MV-4-11 (cell line): ENCODE results near the gene PSME3IP1.
A peak's percentile ranks its signal among the peaks of the same experiment; 100 is the strongest.
"Not testable (repeated sequence)": the region's sequence is repeated elsewhere in the genome, so short reads cannot be mapped to it uniquely, and the experiment has no call there.

ENCODE experiments used
- DNase-seq: peaks from one replicate; lab custom pipeline; 2025; lab: John Stamatoyannopoulos, UW

Gene PSME3IP1, protein sequence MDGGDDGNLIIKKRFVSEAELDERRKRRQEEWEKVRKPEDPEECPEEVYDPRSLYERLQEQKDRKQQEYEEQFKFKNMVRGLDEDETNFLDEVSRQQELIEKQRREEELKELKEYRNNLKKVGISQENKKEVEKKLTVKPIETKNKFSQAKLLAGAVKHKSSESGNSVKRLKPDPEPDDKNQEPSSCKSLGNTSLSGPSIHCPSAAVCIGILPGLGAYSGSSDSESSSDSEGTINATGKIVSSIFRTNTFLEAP

DNA sequence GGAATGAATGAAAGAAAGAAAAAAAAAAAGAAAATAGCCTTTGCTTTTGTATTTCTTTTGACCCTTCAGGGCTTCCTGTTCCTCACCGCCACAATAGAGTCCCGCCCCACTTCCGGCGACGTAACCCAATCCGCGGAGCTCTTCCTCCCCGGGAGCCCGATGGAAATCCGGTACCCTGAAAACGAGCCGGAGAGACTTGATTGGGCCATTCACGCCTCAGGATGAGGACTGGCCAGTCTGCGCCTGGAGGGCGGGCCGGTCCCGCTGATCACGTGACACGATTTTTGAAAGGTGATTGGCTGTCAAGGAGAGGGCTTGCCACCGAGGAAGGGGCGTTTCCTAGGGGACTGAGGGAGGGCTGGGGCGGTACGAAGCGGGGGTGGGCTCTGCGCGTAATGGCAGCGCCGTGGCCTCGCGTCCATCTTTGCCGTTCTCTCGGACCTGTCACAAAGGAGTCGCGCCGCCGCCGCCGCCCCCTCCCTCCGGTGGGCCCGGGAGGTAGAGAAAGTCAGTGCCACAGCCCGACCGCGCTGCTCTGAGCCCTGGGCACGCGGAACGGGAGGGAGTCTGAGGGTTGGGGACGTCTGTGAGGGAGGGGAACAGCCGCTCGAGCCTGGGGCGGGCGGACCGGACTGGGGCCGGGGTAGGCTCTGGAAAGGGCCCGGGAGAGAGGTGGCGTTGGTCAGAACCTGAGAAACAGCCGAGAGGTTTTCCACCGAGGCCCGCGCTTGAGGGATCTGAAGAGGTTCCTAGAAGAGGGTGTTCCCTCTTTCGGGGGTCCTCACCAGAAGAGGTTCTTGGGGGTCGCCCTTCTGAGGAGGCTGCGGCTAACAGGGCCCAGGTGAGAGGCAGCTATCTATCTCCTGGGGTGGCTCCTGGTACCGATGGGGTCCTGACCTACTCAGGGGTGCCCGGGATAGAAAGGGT lies at the start of gene PSME3IP1, which contains the start of gene RSPRY1:
Gene PSME3IP1, minus strand, starts transcription at position 95 of the 927 bp plus-strand sequence. CDS start 12,185 bp downstream, outside the sequence.
Gene RSPRY1, plus strand, starts transcription at position 385 of the 927 bp plus-strand sequence. CDS start 18,330 bp downstream, outside the sequence.
- DNase-seq: peak; percentile 99

DNA sequence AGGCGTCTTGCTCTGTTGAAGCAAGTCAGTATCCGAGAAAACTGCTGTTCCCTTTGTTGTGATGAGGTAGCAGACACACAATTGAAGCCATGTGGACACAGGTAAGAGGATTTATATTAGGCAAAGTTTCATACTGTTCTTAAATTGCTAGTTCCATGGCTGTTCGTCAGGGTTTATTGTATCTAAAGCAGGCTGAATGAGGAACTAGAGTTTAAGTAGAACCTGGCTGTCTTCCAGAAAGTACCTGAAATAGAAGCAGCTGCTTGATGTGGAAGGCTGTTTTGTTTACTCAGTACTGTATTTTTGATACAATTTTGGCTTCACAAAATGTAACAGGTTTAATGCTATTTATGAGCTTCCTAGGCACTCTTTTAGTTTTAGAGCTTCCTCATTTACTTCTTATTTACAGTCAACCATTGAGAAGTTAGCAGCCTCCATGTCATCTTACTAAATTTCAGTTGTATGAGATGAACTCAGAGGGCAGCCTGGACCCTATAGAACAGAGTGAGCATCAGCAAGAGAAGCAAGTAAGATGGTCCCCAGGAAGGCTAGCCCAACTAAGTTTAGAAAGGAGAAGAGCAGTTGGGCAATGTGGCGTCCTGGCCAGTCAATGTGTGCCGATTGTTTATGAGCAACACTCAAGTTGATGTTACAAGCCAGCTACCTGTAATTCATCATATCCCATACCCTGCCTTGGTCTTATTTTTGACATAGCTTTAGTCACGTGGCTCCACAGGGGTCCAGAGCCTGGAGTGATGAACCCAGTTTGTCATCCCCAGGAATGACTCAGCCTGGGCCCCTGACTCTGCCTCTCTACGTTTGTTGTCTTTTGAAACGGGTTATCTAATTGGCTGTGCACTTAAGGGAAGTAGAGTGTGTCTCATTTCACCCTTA lies 49.5 kb upstream of the PSME3IP1 start:
- peak; percentile 56 for DNase-seq

DNA sequence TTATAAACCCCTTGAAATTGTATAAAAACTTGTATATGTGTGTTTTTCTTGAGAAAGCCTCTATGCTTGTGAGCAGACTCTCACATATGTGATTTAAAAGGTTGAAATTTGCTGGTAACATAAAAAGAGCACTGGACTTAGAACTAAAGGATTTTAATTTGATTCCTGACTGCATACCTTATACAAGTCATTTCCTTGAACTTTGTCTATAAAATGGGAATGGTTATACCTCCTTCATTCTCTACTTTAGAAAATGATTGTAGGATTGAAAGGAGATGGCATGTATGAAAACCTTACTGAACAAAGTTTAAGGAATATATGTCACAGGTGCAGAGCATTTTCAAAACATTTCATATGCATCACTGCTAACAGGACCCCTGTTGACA lies 48.9 kb upstream of the PSME3IP1 start:
- no peak for DNase-seq

DNA sequence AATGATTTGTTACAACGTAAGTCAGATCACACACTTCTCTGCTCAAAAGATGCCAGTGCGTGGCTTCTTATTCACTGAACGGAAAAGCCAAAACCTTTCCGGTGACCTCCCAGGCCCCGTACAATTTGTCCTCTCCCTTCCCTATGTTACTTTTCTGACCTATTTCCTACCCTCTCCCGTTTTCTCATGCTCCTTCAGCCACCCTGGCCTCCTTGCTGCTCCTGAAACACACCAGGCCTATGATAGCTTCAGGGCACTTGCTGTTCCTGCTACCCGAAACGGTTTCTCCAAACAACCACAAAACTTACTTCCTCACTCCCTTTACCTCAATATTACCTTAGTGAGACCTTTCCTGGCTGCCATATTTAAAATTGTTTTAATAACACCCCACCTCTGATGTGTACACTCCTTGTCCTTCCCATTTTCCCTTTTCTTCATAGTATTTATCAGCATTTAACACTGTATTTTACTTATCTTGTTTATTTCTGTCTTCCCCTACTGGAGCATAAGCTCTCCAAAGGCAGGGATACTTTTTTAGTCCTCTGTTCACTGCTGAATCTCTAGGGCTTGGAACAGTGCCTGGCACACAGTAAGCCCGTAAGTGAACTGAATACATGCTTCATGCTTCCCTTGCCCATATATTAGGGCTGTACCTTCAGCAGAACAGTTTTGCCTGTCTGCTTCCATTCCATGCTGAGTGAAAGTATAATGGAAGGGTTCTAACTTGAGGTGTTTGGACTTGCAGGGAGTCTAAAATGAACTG lies 48.3 kb upstream of the PSME3IP1 start:
- no peak for DNase-seq

DNA sequence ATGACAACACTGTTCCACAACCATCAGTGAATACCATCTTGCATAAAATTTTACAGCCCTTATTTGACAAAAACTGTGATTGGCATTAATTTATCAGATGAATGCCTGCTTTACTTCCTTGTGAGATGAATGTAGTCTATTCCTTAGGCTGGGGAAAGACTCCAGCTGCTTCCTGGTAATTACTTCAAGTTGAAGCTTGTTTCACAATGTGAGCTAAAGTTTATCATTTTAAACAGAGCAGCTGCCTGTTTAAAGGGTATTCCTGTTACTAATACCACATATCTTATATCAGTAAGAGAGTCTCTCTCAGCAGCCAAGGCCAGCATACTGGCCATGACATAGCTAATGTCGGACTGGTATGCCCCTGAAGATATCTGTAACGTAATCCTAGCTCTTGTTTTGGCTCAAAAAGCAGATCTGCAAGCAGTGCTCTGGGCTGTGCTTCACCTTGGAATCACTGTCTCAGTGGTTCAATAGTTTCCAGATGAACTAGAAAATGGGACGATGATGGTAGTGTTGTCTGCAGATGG lies 46.0 kb upstream of the PSME3IP1 start:
- DNase-seq: no peak

DNA sequence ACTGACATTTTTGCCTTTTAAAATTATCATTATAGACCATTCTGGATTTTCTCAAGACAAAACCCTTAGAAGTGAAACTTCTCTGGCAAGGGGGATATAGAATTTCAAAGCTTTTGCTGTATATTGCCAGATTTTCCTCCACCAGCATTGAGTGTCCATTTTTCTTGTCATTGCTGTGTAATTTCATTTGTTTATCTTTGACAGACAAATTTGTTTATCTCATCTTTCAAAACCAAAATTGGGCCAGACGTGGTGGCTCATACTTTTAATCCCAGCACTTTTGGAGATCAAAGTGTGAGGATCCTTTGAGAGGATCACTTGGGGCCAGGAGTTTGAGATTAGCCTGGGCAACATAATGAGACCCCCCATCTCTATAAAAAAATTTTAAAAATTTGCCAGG lies 43.2 kb upstream of the PSME3IP1 start:
- no peak for DNase-seq

DNA sequence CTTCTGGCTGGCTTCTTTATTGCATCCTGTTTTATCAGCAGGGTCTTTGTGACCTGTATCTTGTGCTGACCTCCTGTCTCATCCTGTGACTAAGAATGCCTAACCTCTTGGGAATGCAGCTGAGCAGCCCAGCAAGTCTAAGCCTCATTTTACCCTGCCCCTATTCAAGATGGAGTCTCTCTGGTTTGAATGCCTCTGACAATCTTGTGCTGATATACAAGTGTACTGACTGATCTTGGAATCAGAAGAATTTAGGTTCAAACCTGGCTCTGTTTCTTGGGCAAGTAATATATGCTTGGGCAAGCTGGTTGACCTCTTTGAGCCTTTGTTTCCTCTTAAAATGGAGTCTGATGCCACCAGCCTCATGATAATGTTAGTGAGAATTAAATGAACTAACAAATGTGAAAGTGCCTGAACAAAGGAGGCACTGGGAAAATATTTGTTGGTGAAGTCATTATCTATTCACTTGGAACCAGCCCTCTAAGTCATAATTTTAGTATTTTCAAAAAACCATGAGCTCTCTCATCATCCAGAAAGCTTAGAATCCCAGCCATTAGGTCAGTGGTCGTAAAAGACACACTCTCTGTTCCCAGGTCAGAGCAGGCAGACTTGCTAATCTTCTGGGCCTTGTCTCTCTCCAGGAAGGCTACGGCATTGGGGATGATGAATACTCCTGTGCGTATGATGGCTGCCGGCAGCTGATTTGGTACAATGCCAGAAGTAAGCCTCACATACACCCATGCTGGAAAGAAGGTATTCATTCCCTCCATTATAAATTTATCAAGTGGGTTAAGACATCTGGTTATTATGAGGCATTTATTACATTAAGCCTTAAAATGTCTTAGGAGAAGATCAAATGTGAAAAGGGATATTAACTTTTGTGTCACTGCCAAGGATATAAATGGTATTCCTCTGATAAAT lies 41.1 kb upstream of the PSME3IP1 start:
- no peak for DNase-seq

DNA sequence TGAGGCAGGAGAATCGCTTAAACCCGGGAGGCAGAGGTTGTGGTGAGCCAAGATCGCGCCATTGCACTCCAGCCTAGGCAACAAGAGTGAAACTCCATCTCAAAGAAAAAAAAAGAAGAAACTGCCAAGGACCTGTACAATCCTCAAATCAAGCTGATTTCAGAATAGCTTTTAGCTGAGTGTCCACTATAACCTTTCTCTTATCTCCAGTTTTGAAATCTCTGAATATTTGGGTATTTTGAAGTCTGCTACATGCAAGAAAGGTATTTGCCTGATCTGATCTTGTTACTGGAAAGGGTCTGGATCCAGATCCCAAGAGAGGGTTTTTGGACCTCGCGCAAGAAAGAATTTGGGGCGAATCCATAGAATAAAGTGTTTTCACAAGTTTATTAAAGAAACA lies 40.1 kb upstream of the PSME3IP1 start:
- no peak for DNase-seq

DNA sequence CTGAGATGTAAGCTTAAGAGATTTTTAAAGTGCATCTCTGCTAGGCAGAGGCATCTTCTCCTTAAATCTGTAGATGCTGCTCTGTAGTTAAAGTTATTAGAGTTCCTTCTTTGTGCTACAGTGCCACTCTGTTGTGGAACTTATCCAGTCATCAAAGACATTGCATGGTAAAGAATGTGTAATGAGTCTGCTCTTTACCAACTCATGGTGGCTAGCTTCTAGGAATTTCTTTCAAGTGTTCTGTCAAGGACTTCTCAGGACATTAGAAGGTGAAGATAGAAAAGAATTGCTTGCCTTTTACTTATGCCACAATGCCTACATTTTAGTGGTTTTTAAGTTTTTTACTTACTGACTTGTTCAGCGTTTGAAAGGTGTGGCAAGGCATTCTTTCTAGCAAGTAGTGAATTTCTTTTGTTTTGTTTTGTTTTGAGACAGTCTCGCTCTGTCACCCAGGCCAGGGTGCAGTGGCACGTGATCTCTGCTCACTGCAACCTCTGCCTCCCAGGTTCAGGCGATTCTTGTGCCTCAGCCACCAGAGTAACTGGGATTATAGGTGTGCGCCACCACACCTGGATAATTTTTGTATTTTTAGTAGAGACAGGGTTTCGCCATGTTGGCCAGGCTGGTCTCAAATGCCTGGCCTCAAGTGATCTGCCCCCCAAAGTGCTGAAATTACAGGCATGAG lies 39.0 kb upstream of the PSME3IP1 start:
- DNase-seq: no peak

DNA sequence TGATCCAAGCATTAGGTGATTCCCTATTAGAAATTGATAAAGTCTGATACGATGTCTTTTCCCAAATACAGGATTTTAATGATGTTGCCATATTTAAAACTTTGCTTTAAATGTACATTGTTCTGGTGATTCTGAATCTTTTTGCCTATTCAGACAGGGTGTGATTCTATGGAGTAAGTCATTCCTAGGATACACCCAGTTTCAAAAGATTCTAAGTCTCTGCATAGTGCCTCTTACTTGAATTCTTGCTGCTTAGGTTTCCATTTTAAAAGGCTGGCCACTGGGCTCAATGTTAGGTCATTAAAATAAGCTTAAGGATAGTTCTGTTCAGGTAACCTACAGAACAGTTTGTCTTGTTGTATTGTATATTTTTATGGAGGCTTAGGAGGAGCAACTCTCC lies 37.2 kb upstream of the PSME3IP1 start:
- DNase-seq: no peak

DNA sequence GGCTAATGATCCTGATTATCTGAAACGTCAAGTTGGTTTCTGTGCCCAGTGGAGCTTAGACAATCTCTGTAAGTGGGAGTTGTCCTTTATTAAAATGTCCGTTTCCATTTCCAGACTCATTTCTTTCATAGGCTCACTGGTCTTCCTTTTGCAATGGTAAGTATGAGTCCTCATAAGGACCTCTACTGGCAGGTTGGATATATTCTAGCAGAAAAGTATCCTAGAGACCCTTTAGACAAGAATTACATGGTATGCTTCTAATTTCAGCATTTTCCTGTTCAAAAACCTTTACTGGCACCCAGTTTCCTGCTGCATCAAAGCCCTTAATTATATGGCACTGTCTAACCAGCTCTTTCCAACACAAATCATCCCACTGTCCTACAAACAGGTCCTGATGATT lies 31.1 kb upstream of the PSME3IP1 start:
- no peak for DNase-seq

DNA sequence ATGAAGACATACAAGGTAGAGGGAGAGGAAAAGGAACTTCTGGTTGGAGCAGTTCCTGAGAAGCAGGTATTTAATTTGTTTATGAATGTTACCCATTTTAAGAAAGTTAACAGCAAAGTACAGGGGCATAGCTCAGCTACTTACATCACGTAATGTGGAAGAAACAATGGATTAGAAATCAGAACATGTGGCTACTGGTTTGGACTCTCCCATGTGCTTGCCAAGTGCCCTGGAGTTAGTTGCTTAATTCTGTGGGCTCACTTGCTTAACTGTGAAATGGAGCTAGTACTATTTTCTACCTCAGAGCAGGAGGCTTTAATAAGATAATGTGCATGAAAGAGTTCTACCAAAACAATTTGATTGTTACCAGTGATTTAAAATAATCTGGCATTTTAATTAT lies 27.6 kb upstream of the PSME3IP1 start:
- peak; percentile 4 for DNase-seq

DNA sequence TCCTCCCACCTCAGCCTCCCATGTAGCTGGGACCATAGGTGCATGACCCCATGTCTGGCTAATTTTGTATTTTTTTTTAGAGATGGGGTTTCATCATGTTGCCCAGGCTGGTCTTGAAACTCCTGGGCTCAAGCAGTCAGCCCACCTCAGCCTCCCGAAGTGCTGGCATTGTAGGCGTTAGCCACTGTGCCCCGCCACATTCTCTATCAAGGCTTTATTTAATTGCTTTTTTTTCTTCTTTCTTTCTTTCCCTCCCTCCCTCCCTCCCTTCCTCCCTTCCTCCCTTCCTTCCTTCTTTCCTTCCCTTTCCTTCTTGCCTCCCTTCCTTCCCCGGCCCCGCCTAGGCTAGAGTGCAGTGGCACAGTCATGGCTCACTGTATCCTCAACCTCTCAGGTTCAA lies 23.9 kb upstream of the PSME3IP1 start:
- DNase-seq: no peak

DNA sequence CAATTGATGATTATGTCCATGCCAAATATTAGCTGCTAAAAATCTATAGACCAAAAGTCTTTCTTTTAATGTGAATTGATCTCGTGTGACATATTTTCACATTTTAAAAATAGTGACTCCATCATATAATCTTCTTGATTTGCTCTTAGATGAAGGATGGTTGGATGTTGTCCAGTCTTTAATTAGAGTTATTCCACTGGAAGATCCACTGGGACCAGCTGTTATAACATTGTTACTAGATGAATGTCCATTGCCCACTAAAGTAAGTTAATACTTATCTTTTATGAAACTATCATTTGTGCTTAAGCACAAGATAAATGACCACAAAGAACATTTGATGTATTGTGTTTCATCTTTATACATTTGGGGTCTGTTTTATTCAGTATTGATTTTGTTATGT lies 23.1 kb upstream of the PSME3IP1 start:
- DNase-seq: no peak

DNA sequence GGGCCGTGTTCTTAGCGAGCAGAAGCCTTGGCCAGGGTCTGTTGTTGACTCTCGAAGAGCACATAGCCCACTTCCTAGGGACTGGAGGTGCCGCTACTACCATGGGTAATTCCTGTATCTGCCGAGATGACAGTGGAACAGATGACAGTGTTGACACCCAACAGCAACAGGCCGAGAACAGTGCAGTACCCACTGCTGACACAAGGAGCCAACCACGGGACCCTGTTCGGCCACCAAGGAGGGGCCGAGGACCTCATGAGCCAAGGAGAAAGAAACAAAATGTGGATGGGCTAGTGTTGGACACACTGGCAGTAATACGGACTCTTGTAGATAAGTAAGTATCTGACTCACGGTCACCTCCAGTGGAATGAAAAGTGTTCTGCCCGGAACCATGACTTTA lies 18.8 kb upstream of the PSME3IP1 start:
- no peak for DNase-seq

DNA sequence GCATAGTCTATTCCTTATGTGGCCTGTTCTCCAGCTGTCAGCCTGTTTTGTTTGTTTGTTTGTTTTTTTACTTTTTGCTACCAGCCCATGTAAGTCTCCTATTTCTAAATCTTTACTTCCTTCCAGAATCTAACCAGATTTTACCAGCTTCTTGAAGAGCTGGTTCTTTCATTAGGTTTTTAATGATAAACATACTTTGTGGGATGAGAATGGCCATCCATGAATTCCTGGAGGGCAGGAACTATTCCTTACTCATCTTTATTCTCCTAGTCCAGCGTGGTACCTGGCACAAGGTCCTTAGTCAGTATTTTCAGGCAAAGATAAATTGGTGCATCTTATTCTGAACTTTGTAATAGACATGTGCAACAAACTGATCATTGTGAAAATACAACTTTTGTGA lies 17.6 kb upstream of the PSME3IP1 start:
- no peak for DNase-seq

DNA sequence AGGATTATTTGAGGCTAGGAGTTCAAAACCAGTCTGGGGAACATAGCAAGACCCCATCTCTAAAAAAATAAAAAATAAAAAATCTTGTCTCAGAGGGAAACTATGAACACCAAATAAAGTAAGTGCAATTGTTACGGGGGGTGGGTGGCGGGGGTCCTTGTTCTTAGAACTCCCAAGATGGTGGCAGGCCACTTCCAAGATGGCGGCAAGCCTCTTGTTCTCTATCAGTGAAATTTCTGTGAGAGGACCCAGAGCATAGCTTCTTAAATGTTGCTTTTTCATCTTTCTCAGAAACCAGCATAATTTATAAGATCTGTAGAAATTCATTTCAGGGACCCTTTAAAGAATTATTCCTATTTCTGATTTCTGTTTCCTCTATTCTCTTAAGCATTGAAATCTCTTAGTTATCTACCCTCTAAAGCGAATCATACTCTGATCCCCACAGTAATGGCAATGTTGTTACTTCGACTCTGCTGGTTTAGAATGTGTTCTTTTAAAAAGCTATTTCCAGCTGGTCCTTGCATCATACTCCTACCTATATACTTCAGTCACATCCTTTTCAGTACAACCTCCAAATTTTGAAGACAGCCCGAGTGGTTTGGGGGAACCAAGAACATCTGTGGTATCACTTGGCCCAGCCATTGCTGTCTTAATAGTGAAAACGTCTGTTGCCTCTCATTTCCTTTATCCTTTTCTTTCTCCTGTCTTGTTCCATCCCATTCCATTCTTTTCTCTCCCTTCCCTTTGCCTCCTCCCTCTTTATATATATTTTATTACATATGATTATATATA lies 16.5 kb upstream of the PSME3IP1 start:
- DNase-seq: no peak

DNA sequence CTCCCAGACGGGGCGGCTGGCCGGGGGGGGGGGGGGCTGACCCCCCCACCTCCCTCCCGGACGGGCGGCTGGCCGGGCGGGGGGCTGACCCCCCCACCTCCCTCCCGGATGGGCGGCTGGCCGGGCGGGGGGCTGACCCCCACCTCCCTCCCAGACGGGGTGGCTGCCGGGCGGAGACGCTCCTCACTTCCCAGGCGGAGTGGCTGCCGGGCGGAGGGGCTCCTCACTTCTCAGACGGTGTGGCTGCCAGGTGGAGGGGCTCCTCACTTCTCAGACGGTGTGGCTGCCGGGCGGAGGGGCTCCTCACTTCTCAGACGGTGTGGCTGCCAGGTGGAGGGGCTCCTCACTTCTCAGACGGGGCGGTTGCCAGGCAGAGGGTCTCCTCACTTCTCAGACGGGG lies 15.1 kb upstream of the PSME3IP1 start:
- not testable (repeated sequence) for DNase-seq

DNA sequence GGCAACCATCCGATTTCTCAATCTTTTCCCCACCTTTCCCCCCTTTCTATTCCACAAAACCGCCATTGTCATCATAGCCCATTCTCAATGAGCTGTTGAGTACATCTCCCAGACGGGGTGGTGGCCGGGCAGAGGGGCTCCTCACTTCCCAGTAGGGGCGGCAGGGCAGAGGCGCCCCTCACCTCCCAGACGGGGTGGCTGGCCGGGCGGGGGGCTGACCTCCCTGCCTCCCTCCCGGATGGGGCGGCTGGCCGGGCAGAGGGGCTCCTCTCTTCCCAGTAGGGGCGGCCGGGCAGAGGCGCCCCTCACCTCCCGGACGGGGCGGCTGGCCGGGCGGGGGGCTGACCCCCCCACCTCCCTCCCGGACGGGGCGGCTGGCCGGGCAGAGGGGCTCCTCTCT lies 14.5 kb upstream of the PSME3IP1 start:
- not testable (repeated sequence) for DNase-seq
